ENCODE results near the gene EFCC1. TPM values are rescaled to one million over a fixed set of nuclear protein-coding genes. Genes with fewer than 3 reads are reported as not detected.
A peak's percentile ranks its signal among the peaks of the same experiment; 100 is the strongest.

The EFCC1 gene
- total and polyA plus RNA-seq, 2 of the 13 experiments (the other 11 are each of a cell fraction or from before 2014, with no cell fraction given), result not detected

GRCh38 chr3:129020691-129021090, 19.6 kb downstream of the EFCC1 start:
- no peak overlapping the region for H2AFZ ChIP-seq (ENCODE audit: low read length)
- no peaks in the 10 kb centered on the region for H3K9me3 ChIP-seq (ENCODE audit: low read length)
- no peaks in the 10 kb centered on the region for H3K36me3 ChIP-seq (replicated peaks in 1 of 2; ENCODE audit: control insufficient read depth in 1 of 2, insufficient read depth in 2 of 2, low read length in 2 of 2)
- H3K27me3 ChIP-seq (ENCODE audit: control insufficient read depth in 1 of 2, insufficient read depth in 2 of 2, low read length in 2 of 2), result peaks cover 2 to 38% of the 10 kb centered on the region in 2 experiments; a peak in 3 of 5 replicates
- no peak overlapping the region for H3K4me3 ChIP-seq (replicated peaks in 1 of 3; ENCODE audit: insufficient read depth in 1 of 3, low read depth in 2 of 3, low read length in 3 of 3)
- WGBS (ENCODE audit: low lambda C conversion rate), result 5% methylated on average over 3 of the region's 5 CpGs
- ChIA-PET POLR2A (no interaction called here), CTCF (ENCODE audit: low intra/inter-chr PET ratio, low total read pairs) (no interaction called here)
- no peak for FAIRE-seq
- in situ Hi-C loops (cut with HindIII; ENCODE audit: extremely low pct_ligation_motif_present, low pct_unique_long_range_greater_than_20kb) (no loop called here), intact Hi-C loops (cut with micrococcal nuclease; ENCODE audit: unreplicated experiment) (no loop called here)
- no peak for ATAC-seq
- peaks cover 22% of the 10 kb centered on the region for H3K4me1 ChIP-seq (ENCODE audit: insufficient read depth, low read length)
- no peaks in the 10 kb centered on the region for H4K20me1 ChIP-seq (ENCODE audit: insufficient read depth, low read length)
- no peak overlapping the region for H3K9ac ChIP-seq (ENCODE audit: insufficient read depth, low read depth, low read length)
- H3K79me2 ChIP-seq (ENCODE audit: insufficient read depth, low read length), result no peaks in the 10 kb centered on the region
- no peak for TF ChIP-seq ZFY (CRISPR knock-in tag; IDR thresholded peaks at IDR 0.05)
- BruUV-seq (replicated peaks), result no TSS peak
- H3K27ac ChIP-seq (ENCODE audit: extremely low read length, insufficient read depth, low read length), result no peak overlapping the region
- DNase-seq (ENCODE audit: low spot score), result no peak
- no peak overlapping the region for H3K4me2 ChIP-seq (ENCODE audit: low read depth, low read length)

- BruUV-seq (replicated peaks), result no TSS peak
- Histone ChIP-seq H3K27me3 (ENCODE audit: control insufficient read depth in 1 of 2, insufficient read depth in 2 of 2, low read length in 2 of 2) (peaks cover 2 to 40% of the 10 kb centered on the region in 2 experiments; a peak in 4 of 5 replicates), H3K4me1 (ENCODE audit: insufficient read depth, low read length) (peaks cover 22% of the 10 kb centered on the region), H3K79me2 (ENCODE audit: insufficient read depth, low read length) (no peaks in the 10 kb centered on the region), H3K27ac (ENCODE audit: extremely low read length, insufficient read depth, low read length) (no peak overlapping the region), H3K4me3 (replicated peaks in 1 of 3; ENCODE audit: insufficient read depth in 1 of 3, low read depth in 2 of 3, low read length in 3 of 3) (no peak overlapping the region), H3K9ac (ENCODE audit: insufficient read depth, low read depth, low read length) (no peak overlapping the region), H3K36me3 (replicated peaks in 1 of 2; ENCODE audit: control insufficient read depth in 1 of 2, insufficient read depth in 2 of 2, low read length in 2 of 2) (no peaks in the 10 kb centered on the region), H3K9me3 (ENCODE audit: low read length) (no peaks in the 10 kb centered on the region), H2AFZ (ENCODE audit: low read length) (no peak overlapping the region), H3K4me2 (ENCODE audit: low read depth, low read length) (no peak overlapping the region), H4K20me1 (ENCODE audit: insufficient read depth, low read length) (no peaks in the 10 kb centered on the region)
- FAIRE-seq (no peak), DNase-seq (ENCODE audit: low spot score) (peak; percentile 24), ATAC-seq (no peak)
- intact Hi-C loops (cut with micrococcal nuclease; ENCODE audit: unreplicated experiment), result no loop called here
- TF ChIP-seq, protein P1, sequence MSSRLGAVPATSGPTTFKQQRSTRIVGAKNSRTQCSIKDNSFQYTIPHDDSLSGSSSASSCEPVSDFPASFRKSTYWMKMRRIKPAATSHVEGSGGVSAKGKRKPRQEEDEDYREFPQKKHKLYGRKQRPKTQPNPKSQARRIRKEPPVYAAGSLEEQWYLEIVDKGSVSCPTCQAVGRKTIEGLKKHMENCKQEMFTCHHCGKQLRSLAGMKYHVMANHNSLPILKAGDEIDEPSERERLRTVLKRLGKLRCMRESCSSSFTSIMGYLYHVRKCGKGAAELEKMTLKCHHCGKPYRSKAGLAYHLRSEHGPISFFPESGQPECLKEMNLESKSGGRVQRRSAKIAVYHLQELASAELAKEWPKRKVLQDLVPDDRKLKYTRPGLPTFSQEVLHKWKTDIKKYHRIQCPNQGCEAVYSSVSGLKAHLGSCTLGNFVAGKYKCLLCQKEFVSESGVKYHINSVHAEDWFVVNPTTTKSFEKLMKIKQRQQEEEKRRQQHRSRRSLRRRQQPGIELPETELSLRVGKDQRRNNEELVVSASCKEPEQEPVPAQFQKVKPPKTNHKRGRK (CRISPR knock-in tag; IDR thresholded peaks at IDR 0.05), result no peak
- TF ChIP-seq FOSL2 (CRISPR knock-in tag; IDR thresholded peaks at IDR 0.05) (peak; percentile 51), BCL6 (CRISPR knock-in tag; IDR thresholded peaks at IDR 0.05) (peak; percentile 44; the same call in 1 of the 2 replicates), ZNF878 (CRISPR knock-in tag; IDR thresholded peaks at IDR 0.05) (no peak), FOXA1 (IDR thresholded peaks at IDR 0.05) (no peak), FOXA1 (CRISPR knock-in tag; IDR thresholded peaks at IDR 0.05) (no peak), USF2 (IDR thresholded peaks at IDR 0.05; ENCODE audit: low read depth, low read length) (no peak), USF2 (CRISPR knock-in tag; IDR thresholded peaks at IDR 0.05; ENCODE audit: borderline replicate concordance) (no peak), RARA (CRISPR knock-in tag; IDR thresholded peaks at IDR 0.05) (peak; percentile 40)
- ChIA-PET CTCF (ENCODE audit: low intra/inter-chr PET ratio, low total read pairs) (no interaction called here), POLR2A (no interaction called here)
- WGBS (ENCODE audit: low lambda C conversion rate), result 50% methylated on average over 3 of the region's 6 CpGs
- in situ Hi-C loops (cut with HindIII; ENCODE audit: extremely low pct_ligation_motif_present, low pct_unique_long_range_greater_than_20kb), result no loop called here
Measured at GRCh38 chr3:129021140-129021551, 20.0 kb downstream of the EFCC1 start.

Data from HepG2 (cell line).